ENCODE measurements around the gene CEACAM4. TPM values are rescaled to one million over a fixed set of nuclear protein-coding genes. Genes with fewer than 3 reads are reported as not detected.

Gene CEACAM4
- total and polyA plus RNA-seq, 9 of the 15 experiments (the other 6 are each of a cell fraction or from before 2014, with no cell fraction given) = not detected

DNA sequence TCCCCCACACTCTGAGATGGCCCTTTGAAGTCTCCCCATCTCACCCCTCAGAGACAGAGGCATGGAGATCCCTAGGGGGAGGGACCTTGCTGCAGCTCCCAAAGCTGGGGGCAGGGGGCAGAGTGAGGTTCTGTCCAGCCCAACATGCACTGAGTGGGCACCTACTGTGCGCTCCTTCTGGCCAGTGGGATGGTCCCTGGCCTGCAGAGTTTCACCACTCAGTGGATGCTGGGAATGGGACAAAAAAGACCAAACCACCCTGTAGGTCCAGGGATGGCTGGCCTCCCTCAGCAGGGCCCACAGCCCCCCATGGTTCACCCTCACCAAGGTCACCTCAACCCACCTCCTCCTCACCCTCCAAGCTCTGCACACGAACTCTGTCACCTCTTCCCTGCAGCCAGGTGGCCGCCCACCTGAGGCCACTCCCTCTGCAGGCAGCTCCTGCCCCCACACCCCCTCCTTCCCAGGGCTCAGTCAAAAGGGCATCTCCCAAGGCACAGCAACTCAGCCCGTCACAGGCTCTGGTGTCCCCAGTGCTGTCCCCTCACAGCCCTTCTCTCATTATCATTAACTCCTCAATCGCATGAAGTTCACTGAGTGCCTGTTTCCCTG lies 34.8 kb downstream of the CEACAM4 start (continued):
- TF ChIP-seq, protein P1, sequence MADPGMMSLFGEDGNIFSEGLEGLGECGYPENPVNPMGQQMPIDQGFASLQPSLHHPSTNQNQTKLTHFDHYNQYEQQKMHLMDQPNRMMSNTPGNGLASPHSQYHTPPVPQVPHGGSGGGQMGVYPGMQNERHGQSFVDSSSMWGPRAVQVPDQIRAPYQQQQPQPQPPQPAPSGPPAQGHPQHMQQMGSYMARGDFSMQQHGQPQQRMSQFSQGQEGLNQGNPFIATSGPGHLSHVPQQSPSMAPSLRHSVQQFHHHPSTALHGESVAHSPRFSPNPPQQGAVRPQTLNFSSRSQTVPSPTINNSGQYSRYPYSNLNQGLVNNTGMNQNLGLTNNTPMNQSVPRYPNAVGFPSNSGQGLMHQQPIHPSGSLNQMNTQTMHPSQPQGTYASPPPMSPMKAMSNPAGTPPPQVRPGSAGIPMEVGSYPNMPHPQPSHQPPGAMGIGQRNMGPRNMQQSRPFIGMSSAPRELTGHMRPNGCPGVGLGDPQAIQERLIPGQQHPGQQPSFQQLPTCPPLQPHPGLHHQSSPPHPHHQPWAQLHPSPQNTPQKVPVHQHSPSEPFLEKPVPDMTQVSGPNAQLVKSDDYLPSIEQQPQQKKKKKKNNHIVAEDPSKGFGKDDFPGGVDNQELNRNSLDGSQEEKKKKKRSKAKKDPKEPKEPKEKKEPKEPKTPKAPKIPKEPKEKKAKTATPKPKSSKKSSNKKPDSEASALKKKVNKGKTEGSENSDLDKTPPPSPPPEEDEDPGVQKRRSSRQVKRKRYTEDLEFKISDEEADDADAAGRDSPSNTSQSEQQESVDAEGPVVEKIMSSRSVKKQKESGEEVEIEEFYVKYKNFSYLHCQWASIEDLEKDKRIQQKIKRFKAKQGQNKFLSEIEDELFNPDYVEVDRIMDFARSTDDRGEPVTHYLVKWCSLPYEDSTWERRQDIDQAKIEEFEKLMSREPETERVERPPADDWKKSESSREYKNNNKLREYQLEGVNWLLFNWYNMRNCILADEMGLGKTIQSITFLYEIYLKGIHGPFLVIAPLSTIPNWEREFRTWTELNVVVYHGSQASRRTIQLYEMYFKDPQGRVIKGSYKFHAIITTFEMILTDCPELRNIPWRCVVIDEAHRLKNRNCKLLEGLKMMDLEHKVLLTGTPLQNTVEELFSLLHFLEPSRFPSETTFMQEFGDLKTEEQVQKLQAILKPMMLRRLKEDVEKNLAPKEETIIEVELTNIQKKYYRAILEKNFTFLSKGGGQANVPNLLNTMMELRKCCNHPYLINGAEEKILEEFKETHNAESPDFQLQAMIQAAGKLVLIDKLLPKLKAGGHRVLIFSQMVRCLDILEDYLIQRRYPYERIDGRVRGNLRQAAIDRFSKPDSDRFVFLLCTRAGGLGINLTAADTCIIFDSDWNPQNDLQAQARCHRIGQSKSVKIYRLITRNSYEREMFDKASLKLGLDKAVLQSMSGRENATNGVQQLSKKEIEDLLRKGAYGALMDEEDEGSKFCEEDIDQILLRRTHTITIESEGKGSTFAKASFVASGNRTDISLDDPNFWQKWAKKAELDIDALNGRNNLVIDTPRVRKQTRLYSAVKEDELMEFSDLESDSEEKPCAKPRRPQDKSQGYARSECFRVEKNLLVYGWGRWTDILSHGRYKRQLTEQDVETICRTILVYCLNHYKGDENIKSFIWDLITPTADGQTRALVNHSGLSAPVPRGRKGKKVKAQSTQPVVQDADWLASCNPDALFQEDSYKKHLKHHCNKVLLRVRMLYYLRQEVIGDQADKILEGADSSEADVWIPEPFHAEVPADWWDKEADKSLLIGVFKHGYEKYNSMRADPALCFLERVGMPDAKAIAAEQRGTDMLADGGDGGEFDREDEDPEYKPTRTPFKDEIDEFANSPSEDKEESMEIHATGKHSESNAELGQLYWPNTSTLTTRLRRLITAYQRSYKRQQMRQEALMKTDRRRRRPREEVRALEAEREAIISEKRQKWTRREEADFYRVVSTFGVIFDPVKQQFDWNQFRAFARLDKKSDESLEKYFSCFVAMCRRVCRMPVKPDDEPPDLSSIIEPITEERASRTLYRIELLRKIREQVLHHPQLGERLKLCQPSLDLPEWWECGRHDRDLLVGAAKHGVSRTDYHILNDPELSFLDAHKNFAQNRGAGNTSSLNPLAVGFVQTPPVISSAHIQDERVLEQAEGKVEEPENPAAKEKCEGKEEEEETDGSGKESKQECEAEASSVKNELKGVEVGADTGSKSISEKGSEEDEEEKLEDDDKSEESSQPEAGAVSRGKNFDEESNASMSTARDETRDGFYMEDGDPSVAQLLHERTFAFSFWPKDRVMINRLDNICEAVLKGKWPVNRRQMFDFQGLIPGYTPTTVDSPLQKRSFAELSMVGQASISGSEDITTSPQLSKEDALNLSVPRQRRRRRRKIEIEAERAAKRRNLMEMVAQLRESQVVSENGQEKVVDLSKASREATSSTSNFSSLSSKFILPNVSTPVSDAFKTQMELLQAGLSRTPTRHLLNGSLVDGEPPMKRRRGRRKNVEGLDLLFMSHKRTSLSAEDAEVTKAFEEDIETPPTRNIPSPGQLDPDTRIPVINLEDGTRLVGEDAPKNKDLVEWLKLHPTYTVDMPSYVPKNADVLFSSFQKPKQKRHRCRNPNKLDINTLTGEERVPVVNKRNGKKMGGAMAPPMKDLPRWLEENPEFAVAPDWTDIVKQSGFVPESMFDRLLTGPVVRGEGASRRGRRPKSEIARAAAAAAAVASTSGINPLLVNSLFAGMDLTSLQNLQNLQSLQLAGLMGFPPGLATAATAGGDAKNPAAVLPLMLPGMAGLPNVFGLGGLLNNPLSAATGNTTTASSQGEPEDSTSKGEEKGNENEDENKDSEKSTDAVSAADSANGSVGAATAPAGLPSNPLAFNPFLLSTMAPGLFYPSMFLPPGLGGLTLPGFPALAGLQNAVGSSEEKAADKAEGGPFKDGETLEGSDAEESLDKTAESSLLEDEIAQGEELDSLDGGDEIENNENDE (IDR thresholded peaks at IDR 0.05; ENCODE audit: low read depth, low read length) = no peak
- TF ChIP-seq ZNF143 (CRISPR knock-in tag; IDR thresholded peaks at IDR 0.05) (no peak), PTTG1 (tag; IDR thresholded peaks at IDR 0.05; ENCODE audit: low read depth) (no peak), NFIX (CRISPR knock-in tag; IDR thresholded peaks at IDR 0.05; ENCODE audit: low read depth) (no peak), EZH2 (IDR thresholded peaks at IDR 0.05; ENCODE audit: borderline replicate concordance, low read depth, low read length) (no peak), GABPA (tag; conservative IDR thresholded peaks at IDR 0.05; ENCODE audit: low read depth) (no peak), ZNF12 (CRISPR knock-in tag; IDR thresholded peaks at IDR 0.05) (no peak), CBFB (CRISPR knock-in tag; IDR thresholded peaks at IDR 0.05) (no peak), SAFB (IDR thresholded peaks at IDR 0.05; ENCODE audit: borderline replicate concordance, low read depth, low read length) (no peak), FUS (optimal IDR thresholded peaks at IDR 0.05; ENCODE audit: low read depth, low read length) (no peak), RAD21 (CRISPR knock-in tag; conservative IDR thresholded peaks at IDR 0.05 in 1 of 2, IDR thresholded peaks at IDR 0.05 in 1 of 2) (no peak)
- TF ChIP-seq, protein P2, sequence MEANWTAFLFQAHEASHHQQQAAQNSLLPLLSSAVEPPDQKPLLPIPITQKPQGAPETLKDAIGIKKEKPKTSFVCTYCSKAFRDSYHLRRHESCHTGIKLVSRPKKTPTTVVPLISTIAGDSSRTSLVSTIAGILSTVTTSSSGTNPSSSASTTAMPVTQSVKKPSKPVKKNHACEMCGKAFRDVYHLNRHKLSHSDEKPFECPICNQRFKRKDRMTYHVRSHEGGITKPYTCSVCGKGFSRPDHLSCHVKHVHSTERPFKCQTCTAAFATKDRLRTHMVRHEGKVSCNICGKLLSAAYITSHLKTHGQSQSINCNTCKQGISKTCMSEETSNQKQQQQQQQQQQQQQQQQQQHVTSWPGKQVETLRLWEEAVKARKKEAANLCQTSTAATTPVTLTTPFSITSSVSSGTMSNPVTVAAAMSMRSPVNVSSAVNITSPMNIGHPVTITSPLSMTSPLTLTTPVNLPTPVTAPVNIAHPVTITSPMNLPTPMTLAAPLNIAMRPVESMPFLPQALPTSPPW (CRISPR knock-in tag; IDR thresholded peaks at IDR 0.05) = no peak
- TF ChIP-seq, protein P3, sequence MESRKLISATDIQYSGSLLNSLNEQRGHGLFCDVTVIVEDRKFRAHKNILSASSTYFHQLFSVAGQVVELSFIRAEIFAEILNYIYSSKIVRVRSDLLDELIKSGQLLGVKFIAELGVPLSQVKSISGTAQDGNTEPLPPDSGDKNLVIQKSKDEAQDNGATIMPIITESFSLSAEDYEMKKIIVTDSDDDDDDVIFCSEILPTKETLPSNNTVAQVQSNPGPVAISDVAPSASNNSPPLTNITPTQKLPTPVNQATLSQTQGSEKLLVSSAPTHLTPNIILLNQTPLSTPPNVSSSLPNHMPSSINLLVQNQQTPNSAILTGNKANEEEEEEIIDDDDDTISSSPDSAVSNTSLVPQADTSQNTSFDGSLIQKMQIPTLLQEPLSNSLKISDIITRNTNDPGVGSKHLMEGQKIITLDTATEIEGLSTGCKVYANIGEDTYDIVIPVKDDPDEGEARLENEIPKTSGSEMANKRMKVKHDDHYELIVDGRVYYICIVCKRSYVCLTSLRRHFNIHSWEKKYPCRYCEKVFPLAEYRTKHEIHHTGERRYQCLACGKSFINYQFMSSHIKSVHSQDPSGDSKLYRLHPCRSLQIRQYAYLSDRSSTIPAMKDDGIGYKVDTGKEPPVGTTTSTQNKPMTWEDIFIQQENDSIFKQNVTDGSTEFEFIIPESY (CRISPR knock-in tag; IDR thresholded peaks at IDR 0.05) = no peak
